ENCODE data around the gene ZNF277.

ZNF277 gene

DNA sequence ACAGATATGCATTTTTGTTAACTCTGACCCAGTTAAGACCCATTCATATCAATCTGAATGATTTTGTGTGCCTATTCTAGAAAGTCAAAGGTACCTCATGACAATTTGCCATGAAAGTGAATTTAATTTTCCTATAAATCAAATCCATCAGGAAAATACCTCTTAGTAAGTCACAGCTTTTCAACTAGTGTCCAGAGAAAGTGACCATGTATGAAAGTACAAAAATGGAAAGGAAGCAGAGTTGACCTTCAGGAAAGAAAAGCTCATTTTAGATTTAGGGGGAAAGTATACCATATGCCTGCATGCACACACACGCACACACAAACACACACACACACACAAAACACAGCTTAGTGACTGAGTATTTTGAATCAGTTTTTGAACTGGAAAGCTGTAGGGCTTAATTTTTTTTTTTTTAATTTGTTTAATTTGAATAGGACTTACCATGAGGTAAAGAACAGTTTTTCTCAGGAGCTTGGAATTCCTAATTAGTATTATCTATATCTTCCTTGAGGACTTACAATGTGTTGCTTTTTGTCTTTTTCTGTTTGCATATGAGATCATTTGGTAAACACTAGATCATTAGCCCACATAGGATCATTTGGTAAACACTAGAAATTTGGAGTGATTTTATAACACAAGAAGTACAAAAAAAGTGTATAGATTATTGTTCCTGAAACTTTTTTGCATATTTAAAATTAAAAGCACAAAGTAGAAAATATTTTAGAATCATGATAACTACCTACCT lies 61.6 kb downstream of the ZNF277 start:
- Histone ChIP-seq H3K4me3 (ENCODE audit: extremely low read depth, insufficient read depth, low read length, poor library complexity, severe bottlenecking) (no peak overlapping the region), H3K27ac (ENCODE audit: low read depth, low read length, severe bottlenecking) (no peak overlapping the region), H3K4me1 (ENCODE audit: control insufficient read depth, insufficient read depth, low read length, poor library complexity, severe bottlenecking) (no peaks in the 10 kb centered on the region), H3K9me3 (ENCODE audit: control insufficient read depth, low read length) (no peaks in the 10 kb centered on the region), H3K36me3 (ENCODE audit: control insufficient read depth, insufficient read depth, low read length) (no peaks in the 10 kb centered on the region)
- WGBS, 2 experiments (ENCODE audit: insufficient coverage in 2 of 2) = no CpG with 5 or more reads among the region's 1 CpG

DNA sequence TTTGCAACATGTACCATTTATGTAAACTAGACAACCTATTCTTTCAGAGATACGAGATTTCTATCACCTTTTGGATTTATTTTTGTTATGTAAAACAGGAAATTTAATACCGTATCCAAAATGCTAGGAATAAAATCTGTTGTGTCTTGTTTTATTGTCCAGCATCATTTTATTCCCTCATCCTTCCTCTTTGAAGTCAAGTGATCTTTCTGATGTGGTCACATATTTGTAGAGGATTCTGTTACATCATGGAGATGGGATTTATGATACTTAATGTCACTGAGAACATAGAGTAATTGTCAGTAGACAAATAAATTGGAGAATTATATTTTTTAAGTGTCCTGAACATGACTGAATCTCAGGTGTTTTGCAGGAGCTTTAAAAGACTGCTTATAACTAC lies 64.7 kb downstream of the ZNF277 start:
- WGBS, 2 experiments (ENCODE audit: insufficient coverage in 2 of 2) = no CpG with 5 or more reads among the region's 2 CpGs
- no peaks in the 10 kb centered on the region for H3K4me1 ChIP-seq (ENCODE audit: control insufficient read depth, insufficient read depth, low read length, poor library complexity, severe bottlenecking)
- H3K36me3 ChIP-seq (ENCODE audit: control insufficient read depth, insufficient read depth, low read length) = no peaks in the 10 kb centered on the region
- no peak overlapping the region for H3K27ac ChIP-seq (ENCODE audit: low read depth, low read length, severe bottlenecking)
- H3K4me3 ChIP-seq (ENCODE audit: extremely low read depth, insufficient read depth, low read length, poor library complexity, severe bottlenecking) = no peak overlapping the region
- no peaks in the 10 kb centered on the region for H3K9me3 ChIP-seq (ENCODE audit: control insufficient read depth, low read length)

DNA sequence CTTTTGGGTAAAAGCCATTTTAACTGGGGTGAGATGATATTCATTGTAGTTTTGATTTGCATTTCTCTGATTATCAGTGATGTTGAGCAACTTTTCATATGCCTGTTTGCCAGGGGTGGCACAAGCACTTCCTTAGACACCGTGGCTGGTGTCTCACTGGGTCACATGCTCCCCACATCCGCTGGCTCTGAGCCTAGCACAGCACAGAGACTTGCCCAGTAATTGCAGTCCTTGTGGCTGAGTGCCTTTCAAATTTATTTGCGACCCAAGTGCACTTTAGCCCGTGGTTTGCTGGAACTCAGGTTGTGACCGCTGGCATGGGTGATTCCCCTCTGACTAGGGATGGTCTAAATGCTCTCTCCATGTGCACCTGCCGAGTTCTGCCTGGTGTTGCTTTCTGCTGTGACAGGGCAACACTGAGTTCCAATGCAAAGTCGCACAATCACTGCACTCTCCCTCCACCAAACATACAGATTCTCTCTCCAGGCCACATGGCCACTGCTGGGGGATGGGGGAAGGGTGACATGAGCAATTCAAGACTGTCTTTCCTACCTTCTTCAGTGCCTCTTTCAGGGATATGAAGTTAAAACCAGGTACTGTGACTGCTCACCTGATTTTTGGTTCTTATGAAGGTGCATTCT lies 66.5 kb downstream of the ZNF277 start:
- Histone ChIP-seq H3K27ac (ENCODE audit: low read depth, low read length, severe bottlenecking) (no peak overlapping the region), H3K9me3 (ENCODE audit: control insufficient read depth, low read length) (no peaks in the 10 kb centered on the region), H3K36me3 (ENCODE audit: control insufficient read depth, insufficient read depth, low read length) (no peaks in the 10 kb centered on the region), H3K4me1 (ENCODE audit: control insufficient read depth, insufficient read depth, low read length, poor library complexity, severe bottlenecking) (no peaks in the 10 kb centered on the region), H3K4me3 (ENCODE audit: extremely low read depth, insufficient read depth, low read length, poor library complexity, severe bottlenecking) (no peak overlapping the region)
- WGBS, 2 experiments (ENCODE audit: insufficient coverage in 2 of 2) = 91 to 92% methylated on average over 6 of the region's 7 CpGs

DNA sequence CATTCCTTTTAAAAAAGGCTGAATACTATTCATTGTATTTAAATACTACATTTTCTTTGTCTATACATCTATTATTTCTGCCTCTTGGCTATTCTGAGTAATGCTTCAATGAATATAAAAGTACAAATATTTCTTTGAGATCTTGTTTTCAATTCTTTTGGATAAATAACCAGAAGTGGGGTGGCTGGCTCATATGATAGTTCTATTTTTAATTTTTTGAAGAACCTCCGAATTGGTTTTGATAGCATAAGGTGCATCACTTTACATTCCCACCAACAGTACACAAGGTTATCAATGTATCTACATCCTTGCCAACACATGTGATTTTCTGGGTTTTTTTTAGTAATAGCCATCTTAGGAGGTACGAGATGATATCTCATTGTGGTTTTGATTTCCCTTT lies 72.5 kb downstream of the ZNF277 start:
- H3K4me1 ChIP-seq (ENCODE audit: control insufficient read depth, insufficient read depth, low read length, poor library complexity, severe bottlenecking) = no peaks in the 10 kb centered on the region
- no CpG with 5 or more reads among the region's 2 CpGs for WGBS, 2 experiments (ENCODE audit: insufficient coverage in 2 of 2)
- H3K27ac ChIP-seq (ENCODE audit: low read depth, low read length, severe bottlenecking) = no peak overlapping the region
- H3K9me3 ChIP-seq (ENCODE audit: control insufficient read depth, low read length) = no peaks in the 10 kb centered on the region
- no peaks in the 10 kb centered on the region for H3K36me3 ChIP-seq (ENCODE audit: control insufficient read depth, insufficient read depth, low read length)
- H3K4me3 ChIP-seq (ENCODE audit: extremely low read depth, insufficient read depth, low read length, poor library complexity, severe bottlenecking) = no peak overlapping the region

DNA sequence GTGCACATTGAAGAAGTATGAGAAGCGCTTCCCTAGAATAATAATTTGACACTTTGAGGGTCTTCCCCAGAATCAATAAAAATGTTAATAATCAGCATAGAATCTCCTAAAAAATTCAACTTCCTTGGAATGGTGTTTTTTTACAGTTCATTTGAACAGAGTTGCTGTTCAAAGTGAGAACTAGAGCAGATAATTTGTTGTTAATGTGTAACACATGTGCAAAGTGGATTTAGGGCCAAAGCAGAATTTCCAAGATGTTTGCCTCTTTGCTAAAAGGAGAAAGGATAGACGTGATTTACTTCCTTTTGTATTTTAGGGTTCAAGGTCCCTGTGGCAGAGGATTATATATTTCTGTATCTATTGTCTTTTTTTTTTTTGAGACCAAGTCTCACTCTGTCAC lies 73.8 kb downstream of the ZNF277 start:
- no peaks in the 10 kb centered on the region for H3K4me1 ChIP-seq (ENCODE audit: control insufficient read depth, insufficient read depth, low read length, poor library complexity, severe bottlenecking)
- no peak overlapping the region for H3K4me3 ChIP-seq (ENCODE audit: extremely low read depth, insufficient read depth, low read length, poor library complexity, severe bottlenecking)
- no peaks in the 10 kb centered on the region for H3K36me3 ChIP-seq (ENCODE audit: control insufficient read depth, insufficient read depth, low read length)
- no peak overlapping the region for H3K27ac ChIP-seq (ENCODE audit: low read depth, low read length, severe bottlenecking)
- no peaks in the 10 kb centered on the region for H3K9me3 ChIP-seq (ENCODE audit: control insufficient read depth, low read length)
- WGBS, 2 experiments (ENCODE audit: insufficient coverage in 2 of 2) = no CpG with 5 or more reads among the region's 2 CpGs

DNA sequence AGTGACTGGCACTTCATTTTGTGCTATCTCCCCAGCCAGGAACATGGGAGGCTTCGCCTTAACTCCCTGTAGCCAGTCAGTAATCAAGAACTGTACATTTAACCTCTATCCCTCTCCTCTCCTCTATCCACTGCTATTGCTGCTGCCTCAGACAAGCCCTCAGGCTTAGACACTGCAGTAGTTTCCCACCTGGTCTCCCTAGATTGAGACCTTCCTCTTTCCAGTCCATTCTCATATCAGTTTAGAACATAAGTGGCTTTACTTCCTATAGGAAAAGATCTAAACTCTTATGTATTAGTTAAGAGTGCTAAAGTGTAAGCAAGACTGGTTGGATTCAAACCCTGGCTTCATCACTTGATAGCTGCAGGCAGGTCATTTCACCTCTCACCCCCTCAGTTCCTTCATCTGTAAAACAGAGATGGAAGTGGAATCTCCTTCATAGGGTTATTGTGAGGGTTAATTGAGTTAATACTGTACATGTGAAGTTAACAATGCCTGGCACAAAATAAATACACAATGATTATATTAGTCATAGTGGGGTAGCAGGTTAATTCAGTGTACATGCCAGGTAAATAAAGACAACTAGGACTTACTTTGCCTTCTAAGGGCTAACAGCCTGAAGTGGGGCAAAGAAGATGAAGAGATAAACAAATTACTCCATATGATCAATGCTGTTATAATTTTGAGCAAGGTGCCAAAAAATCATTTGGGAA lies 76.1 kb downstream of the ZNF277 start:
- no peaks in the 10 kb centered on the region for H3K9me3 ChIP-seq (ENCODE audit: control insufficient read depth, low read length)
- WGBS, 2 experiments (ENCODE audit: insufficient coverage in 2 of 2) = 83 to 100% methylated on average over 1 of the region's 1 CpG

DNA sequence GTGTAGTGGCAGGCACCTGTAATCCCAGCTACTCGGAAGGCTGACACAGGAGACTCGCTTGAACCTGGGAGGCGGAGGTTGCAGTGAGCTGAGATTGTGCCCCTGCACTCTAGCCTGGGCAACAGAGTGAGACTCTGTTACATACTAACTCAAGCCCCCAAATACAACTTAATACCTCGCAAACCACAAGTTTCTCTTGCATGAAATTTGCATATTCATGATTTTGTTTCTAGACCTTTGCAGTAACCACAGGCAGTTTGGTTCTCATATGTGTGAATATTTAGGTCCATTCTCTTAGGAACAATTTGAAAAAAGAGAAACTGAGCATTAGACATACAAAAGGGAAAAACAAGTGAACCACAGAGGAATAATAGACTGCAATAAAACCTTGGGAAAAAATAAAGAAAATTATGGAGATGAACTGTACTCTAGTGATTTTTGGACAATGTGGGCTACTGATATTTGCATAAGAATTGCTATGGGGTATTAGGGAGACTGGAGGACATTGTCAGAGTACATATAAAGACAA lies 77.0 kb downstream of the ZNF277 start:
- Histone ChIP-seq H3K4me1 (ENCODE audit: control insufficient read depth, insufficient read depth, low read length, poor library complexity, severe bottlenecking) (no peaks in the 10 kb centered on the region), H3K27ac (ENCODE audit: low read depth, low read length, severe bottlenecking) (no peak overlapping the region), H3K4me3 (ENCODE audit: extremely low read depth, insufficient read depth, low read length, poor library complexity, severe bottlenecking) (no peak overlapping the region), H3K36me3 (ENCODE audit: control insufficient read depth, insufficient read depth, low read length) (peaks cover 6% of the 10 kb centered on the region), H3K9me3 (ENCODE audit: control insufficient read depth, low read length) (no peaks in the 10 kb centered on the region)
- 85 to 95% methylated on average over 3 to 4 of the region's 4 CpGs for WGBS, 2 experiments (ENCODE audit: insufficient coverage in 2 of 2)

More for the DNA sequence above, 76.1 kb downstream of the ZNF277 start:
- Histone ChIP-seq H3K4me3 (ENCODE audit: extremely low read depth, insufficient read depth, low read length, poor library complexity, severe bottlenecking) (no peak overlapping the region), H3K36me3 (ENCODE audit: control insufficient read depth, insufficient read depth, low read length) (no peaks in the 10 kb centered on the region), H3K4me1 (ENCODE audit: control insufficient read depth, insufficient read depth, low read length, poor library complexity, severe bottlenecking) (no peaks in the 10 kb centered on the region), H3K27ac (ENCODE audit: low read depth, low read length, severe bottlenecking) (no peak overlapping the region)

DNA sequence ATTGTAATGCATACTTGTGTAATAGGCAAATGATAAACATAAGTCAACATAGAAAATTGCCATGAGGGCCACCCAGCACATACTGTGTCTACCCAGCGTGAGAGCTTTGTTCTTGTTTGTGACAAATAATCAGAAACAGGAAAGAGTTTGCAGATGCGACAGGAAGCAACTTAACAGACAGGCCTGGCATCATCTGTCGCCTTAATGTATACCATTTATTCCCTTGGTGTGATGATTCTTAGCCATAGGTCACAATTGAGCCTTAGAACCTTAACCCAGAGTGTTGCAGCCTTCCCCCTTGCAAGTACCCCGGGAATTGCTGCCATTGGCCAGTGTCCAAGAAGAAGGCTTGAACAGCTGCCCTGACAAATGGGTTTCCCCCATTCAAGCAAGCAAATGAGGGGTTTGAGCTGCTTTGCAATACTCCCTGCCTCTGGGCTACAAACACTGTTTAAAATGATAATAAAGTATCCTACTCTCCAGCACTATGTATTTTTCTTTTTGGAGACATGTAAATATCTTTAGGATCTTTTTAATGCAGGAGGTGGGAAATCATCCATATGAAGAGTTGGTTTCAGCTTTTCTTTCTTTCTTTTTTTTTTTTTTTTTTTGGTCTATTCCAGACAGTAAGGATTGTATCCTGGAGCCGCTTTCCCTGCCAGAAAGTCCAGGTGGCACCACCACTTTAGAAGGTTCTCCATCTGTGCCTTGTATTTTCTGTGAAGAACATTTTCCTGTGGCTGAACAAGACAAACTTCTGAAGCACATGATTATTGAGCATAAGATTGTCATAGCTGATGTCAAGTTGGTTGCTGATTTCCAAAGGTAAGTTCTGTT lies 80.0 kb downstream of the ZNF277 start:
- WGBS, 2 experiments (ENCODE audit: insufficient coverage in 2 of 2) = 94 to 96% methylated on average over 3 to 4 of the region's 5 CpGs
- peaks cover 6% of the 10 kb centered on the region for H3K36me3 ChIP-seq (ENCODE audit: control insufficient read depth, insufficient read depth, low read length)
- H3K27ac ChIP-seq (ENCODE audit: low read depth, low read length, severe bottlenecking) = no peak overlapping the region
- H3K4me1 ChIP-seq (ENCODE audit: control insufficient read depth, insufficient read depth, low read length, poor library complexity, severe bottlenecking) = no peaks in the 10 kb centered on the region
- no peaks in the 10 kb centered on the region for H3K9me3 ChIP-seq (ENCODE audit: control insufficient read depth, low read length)
- no peak overlapping the region for H3K4me3 ChIP-seq (ENCODE audit: extremely low read depth, insufficient read depth, low read length, poor library complexity, severe bottlenecking)

DNA sequence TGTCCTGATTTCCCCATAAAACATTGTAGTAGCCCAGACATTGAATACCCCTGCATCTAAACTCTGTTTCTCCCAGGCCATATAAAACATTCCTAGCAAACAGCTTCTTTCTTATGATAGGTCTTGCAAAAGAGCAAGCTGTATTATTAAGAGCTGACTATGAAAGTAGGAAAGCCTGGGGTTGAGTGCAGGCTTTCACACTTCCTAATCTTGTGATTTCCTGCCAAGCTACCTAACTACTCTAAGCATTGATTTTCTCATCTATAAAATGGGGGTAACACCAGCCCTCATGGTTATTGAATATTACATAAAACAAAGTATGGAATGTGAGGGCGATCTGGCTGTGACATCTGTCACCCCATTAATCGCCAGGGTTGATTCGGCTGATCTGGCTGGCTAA lies 81.8 kb downstream of the ZNF277 start:
- Histone ChIP-seq H3K4me3 (ENCODE audit: extremely low read depth, insufficient read depth, low read length, poor library complexity, severe bottlenecking) (no peak overlapping the region), H3K4me1 (ENCODE audit: control insufficient read depth, insufficient read depth, low read length, poor library complexity, severe bottlenecking) (no peaks in the 10 kb centered on the region), H3K36me3 (ENCODE audit: control insufficient read depth, insufficient read depth, low read length) (peaks cover 6% of the 10 kb centered on the region), H3K27ac (ENCODE audit: low read depth, low read length, severe bottlenecking) (no peak overlapping the region), H3K9me3 (ENCODE audit: control insufficient read depth, low read length) (no peaks in the 10 kb centered on the region)
- 100% methylated on average over 2 to 3 of the region's 3 CpGs for WGBS, 2 experiments (ENCODE audit: insufficient coverage in 2 of 2)

DNA sequence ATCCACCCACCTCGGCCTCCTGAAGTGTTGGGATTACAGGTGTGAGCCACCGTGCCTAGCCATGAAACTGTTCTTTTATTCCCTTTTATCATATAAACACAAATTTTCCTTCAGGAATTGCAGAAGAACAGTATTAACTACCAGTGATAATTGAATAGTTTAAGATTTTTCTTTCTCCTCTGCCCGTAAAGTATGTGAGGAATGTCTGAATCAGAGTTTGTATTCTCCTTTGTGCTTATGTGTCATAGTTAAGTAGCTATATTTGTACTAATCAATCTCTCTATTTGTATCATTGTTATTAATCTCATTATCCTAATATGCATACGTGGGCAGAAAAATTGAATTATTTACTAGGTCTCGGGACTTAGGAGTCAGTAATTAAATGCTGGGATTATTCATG lies 83.6 kb downstream of the ZNF277 start:
- Histone ChIP-seq H3K4me3 (ENCODE audit: extremely low read depth, insufficient read depth, low read length, poor library complexity, severe bottlenecking) (no peak overlapping the region), H3K9me3 (ENCODE audit: control insufficient read depth, low read length) (no peaks in the 10 kb centered on the region), H3K4me1 (ENCODE audit: control insufficient read depth, insufficient read depth, low read length, poor library complexity, severe bottlenecking) (no peaks in the 10 kb centered on the region), H3K36me3 (ENCODE audit: control insufficient read depth, insufficient read depth, low read length) (peaks cover 6% of the 10 kb centered on the region), H3K27ac (ENCODE audit: low read depth, low read length, severe bottlenecking) (no peak overlapping the region)
- WGBS, 2 experiments (ENCODE audit: insufficient coverage in 2 of 2) = 75% methylated on average over 2 of the region's 5 CpGs; no CpG with 5 or more reads in 1 of the 2 experiments

Data from mesodermal cell (in vitro differentiated cells).